Parathyroid adenoma (tissue), 2 donors: ENCODE data around the gene SMC6.

Experiments
- H2AFZ ChIP-seq: fragments of 300-600 bp; sonication (generic); one replicate; pipeline ENCODE4 v1.7.0; 2017; ENCODE audit warnings: antibody characterized with exemption, mild to moderate bottlenecking
- H3K27ac ChIP-seq: fragments of 300-600 bp; sonication (generic); one replicate; pipeline ENCODE4 v1.7.0; 2017
- H3K27me3 ChIP-seq: fragments of 300-600 bp; sonication (generic); one replicate; pipeline ENCODE4 v1.7.0; 2017; ENCODE audit warnings: low read length; ENCODE audit not compliant: control insufficient read depth, insufficient read depth
- H3K36me3 ChIP-seq: fragments of 300-600 bp; sonication (generic); one replicate; pipeline ENCODE4 v1.7.0; 2017; ENCODE audit warnings: low read length; ENCODE audit not compliant: control insufficient read depth, insufficient read depth
- H3K4me1 ChIP-seq: fragments of 300-600 bp; sonication (generic); one replicate; pipeline ENCODE4 v1.7.0; 2017; ENCODE audit warnings: control low read depth
- H3K4me2 ChIP-seq: fragments of 300-600 bp; sonication (generic); one replicate; pipeline ENCODE4 v1.7.0; 2017; ENCODE audit warnings: low read length
- H3K4me3 ChIP-seq: fragments of 300-600 bp; sonication (generic); one replicate; pipeline ENCODE4 v1.7.0; 2017; ENCODE audit warnings: low read depth, low read length
- H3K79me2 ChIP-seq: fragments of 300-600 bp; sonication (generic); one replicate; pipeline ENCODE4 v1.7.0; 2017; ENCODE audit warnings: control low read depth
- H3K9ac ChIP-seq: fragments of 300-600 bp; sonication (generic); one replicate; pipeline ENCODE4 v1.7.0; 2017; ENCODE audit warnings: mild to moderate bottlenecking
- H3K9me3 ChIP-seq: fragments of 300-600 bp; sonication (generic); one replicate; pipeline ENCODE4 v1.7.0; 2017; ENCODE audit warnings: low read length; ENCODE audit not compliant: control insufficient read depth
- TF ChIP-seq, protein P1 (sequence below): fragments of 300-600 bp; sonication (generic); IDR thresholded peaks from one replicate; pipeline ENCODE4 v1.7.0; 2017; ENCODE audit warnings: antibody characterized with exemption, mild to moderate bottlenecking
- donor health status: primary hyperparathyroidism.

The SMC6 gene

DNA sequence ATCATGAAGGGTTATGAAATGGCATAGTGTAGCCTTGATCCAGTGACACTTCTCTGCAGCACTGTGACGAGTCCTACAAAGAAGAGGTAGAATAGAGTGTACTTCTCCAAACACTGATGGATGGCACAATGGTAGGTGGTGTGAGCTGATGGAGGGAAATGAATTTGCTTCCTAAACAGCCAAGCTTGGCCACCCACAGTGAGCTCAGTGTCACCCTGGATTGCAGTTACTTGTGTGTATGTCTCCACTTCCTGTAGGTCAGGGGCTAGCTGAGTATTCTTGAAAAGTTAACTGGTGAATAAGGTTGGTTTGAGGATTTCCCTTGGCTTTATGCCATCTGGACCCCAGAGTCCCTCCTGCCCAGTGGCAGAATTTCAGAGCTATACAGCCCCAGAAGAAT lies 137.2 kb downstream of the SMC6 start:
- TF ChIP-seq, protein P1, sequence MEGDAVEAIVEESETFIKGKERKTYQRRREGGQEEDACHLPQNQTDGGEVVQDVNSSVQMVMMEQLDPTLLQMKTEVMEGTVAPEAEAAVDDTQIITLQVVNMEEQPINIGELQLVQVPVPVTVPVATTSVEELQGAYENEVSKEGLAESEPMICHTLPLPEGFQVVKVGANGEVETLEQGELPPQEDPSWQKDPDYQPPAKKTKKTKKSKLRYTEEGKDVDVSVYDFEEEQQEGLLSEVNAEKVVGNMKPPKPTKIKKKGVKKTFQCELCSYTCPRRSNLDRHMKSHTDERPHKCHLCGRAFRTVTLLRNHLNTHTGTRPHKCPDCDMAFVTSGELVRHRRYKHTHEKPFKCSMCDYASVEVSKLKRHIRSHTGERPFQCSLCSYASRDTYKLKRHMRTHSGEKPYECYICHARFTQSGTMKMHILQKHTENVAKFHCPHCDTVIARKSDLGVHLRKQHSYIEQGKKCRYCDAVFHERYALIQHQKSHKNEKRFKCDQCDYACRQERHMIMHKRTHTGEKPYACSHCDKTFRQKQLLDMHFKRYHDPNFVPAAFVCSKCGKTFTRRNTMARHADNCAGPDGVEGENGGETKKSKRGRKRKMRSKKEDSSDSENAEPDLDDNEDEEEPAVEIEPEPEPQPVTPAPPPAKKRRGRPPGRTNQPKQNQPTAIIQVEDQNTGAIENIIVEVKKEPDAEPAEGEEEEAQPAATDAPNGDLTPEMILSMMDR = no peak
- Histone ChIP-seq H3K4me2 (no peak overlapping the region), H2AFZ (no peak overlapping the region), H3K27ac (no peak overlapping the region), H3K4me3 (no peak overlapping the region), H3K9me3 (no peaks in the 10 kb centered on the region), H3K79me2 (no peaks in the 10 kb centered on the region), H3K9ac (no peak overlapping the region), H3K4me1 (no peaks in the 10 kb centered on the region), H3K27me3 (no peaks in the 10 kb centered on the region), H3K36me3 (no peaks in the 10 kb centered on the region)

DNA sequence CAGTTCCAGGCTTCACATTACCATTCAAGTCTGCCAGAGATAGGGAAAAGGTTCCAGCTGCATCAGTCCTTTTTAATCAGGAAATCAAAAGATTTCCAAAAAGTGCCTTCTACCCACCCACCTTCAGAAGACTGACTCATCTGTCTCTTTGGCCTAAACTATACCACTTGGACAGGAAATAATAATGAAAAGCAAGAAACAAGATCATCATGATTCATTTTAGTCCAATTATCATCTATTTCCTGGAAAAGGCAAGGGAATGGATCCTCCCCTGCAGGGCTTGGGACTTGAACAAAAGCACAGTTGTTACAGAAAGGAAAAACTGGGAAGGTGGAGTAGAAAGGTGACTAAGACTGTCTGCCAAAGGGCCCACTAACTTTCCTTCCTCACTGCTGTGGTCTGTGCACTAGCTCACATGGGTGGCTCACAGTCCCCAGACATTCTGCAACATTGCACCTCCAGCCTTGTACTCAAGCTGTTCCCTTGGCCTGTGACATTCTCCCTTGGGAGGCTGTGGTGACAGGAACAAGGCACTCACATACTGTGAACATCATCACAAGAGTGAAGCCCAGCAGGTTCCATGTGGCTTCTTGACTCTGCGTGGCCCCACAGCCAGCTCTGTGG lies 137.8 kb downstream of the SMC6 start:
- Histone ChIP-seq H3K4me1 (no peaks in the 10 kb centered on the region), H3K27ac (no peak overlapping the region), H3K27me3 (no peaks in the 10 kb centered on the region), H3K4me3 (no peak overlapping the region), H2AFZ (no peak overlapping the region), H3K9me3 (no peaks in the 10 kb centered on the region), H3K79me2 (no peaks in the 10 kb centered on the region), H3K36me3 (no peaks in the 10 kb centered on the region), H3K4me2 (no peak overlapping the region), H3K9ac (no peak overlapping the region)
- TF ChIP-seq, protein P1 = no peak

DNA sequence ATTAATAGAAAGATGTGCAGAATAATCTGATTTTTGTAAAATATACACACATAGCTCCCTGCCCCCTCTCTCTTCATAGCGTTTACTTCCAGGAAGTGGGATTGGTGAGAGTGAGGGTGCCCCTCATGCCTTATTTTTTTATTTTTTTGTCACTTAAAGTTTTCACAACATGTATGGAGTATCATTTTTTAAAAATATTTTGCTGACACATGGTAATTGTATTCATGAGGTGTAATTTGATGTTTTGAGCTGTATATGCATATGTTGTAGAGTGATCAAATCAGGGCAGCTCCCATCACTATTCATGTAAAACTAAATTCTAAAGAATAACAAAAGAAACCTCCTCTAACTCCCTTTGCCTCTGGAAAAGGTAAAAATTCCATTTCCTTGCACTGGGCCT lies 138.5 kb downstream of the SMC6 start:
- H3K4me3 ChIP-seq = no peak overlapping the region
- no peaks in the 10 kb centered on the region for H3K9me3 ChIP-seq
- H3K4me1 ChIP-seq = no peaks in the 10 kb centered on the region
- TF ChIP-seq, protein P1 = no peak
- no peaks in the 10 kb centered on the region for H3K36me3 ChIP-seq
- H3K79me2 ChIP-seq = no peaks in the 10 kb centered on the region
- no peak overlapping the region for H3K9ac ChIP-seq
- no peaks in the 10 kb centered on the region for H3K27me3 ChIP-seq
- no peak overlapping the region for H3K27ac ChIP-seq
- H3K4me2 ChIP-seq = no peak overlapping the region
- H2AFZ ChIP-seq = no peak overlapping the region

DNA sequence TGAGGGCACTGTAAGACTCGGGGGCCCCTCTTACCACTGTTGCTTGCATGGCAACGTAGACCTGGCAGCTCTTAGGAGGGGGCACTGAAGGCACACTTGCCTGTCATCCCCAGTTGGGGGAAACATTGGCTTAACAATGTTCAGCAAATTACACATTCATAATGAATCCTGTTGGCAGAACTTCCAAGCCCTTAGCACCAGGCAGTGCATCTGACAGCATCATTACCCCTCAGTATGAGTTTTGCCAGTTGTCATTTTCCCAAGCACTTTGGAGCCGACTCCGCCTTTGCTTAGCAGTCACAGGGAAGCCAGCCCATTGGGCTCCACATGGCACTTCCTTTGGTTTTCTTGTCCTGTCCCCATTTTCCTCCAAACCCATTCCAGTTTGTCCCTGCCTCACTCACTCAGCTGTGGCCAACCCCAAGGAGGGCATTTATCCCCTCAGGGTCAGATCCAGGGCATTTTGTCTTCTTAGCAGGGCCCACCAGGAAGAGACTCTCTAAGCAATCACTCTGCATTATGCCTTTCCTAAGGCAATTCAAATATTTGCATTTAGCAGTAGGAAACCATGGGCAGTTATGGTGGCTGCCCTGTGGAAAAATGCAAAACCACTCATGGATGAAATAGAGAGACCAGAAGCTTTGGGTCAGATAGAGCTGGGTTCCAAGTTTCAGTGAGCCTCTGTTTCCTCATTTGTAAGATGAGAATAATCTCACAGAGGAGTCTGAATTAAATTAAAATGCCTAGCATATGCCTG lies 139.3 kb downstream of the SMC6 start:
- H2AFZ ChIP-seq = no peak overlapping the region
- no peaks in the 10 kb centered on the region for H3K79me2 ChIP-seq
- TF ChIP-seq, protein P1 = no peak
- H3K27ac ChIP-seq = no peak overlapping the region
- H3K4me1 ChIP-seq = no peaks in the 10 kb centered on the region
- no peak overlapping the region for H3K9ac ChIP-seq
- no peaks in the 10 kb centered on the region for H3K9me3 ChIP-seq
- no peaks in the 10 kb centered on the region for H3K27me3 ChIP-seq
- no peak overlapping the region for H3K4me2 ChIP-seq
- H3K4me3 ChIP-seq = no peak overlapping the region
- H3K36me3 ChIP-seq = no peaks in the 10 kb centered on the region
